Measurements from ENCODE around the gene ZSWIM5. TPM values are rescaled to one million over a fixed set of nuclear protein-coding genes. Genes with fewer than 3 reads are reported as not detected.

The ZSWIM5 gene
- total RNA-seq, 1 donor from 2014 or later = 0.84 TPM

GRCh38 chr1:45009296-45009865 is 197.0 kb downstream of the ZSWIM5 start:
- Histone ChIP-seq H3K27me3 (ENCODE audit: control insufficient read depth, insufficient read depth, low read length) (no peaks in the 10 kb centered on the region), H3K36me3 (ENCODE audit: control insufficient read depth, insufficient read depth, low read length) (no peaks in the 10 kb centered on the region), H3K4me3 (ENCODE audit: low read depth, low read length) (no peak overlapping the region)
- TF ChIP-seq CTCF (IDR thresholded peaks at IDR 0.05; ENCODE audit: insufficient read depth, low read length, poor library complexity, severe bottlenecking) = no peak
- DNase-seq (ENCODE audit: low read depth) = no peak

GRCh38 chr1:45008516-45008915 is 197.9 kb downstream of the ZSWIM5 start:
- no peak for DNase-seq (ENCODE audit: low read depth)
- Histone ChIP-seq H3K27me3 (ENCODE audit: control insufficient read depth, insufficient read depth, low read length) (no peaks in the 10 kb centered on the region), H3K36me3 (ENCODE audit: control insufficient read depth, insufficient read depth, low read length) (no peaks in the 10 kb centered on the region), H3K4me3 (ENCODE audit: low read depth, low read length) (no peak overlapping the region)
- TF ChIP-seq CTCF (IDR thresholded peaks at IDR 0.05; ENCODE audit: insufficient read depth, low read length, poor library complexity, severe bottlenecking) = no peak

- DNase-seq (ENCODE audit: low read depth) = no peak
- Histone ChIP-seq H3K27me3 (ENCODE audit: control insufficient read depth, insufficient read depth, low read length) (no peaks in the 10 kb centered on the region), H3K4me3 (ENCODE audit: low read depth, low read length) (no peak overlapping the region), H3K36me3 (ENCODE audit: control insufficient read depth, insufficient read depth, low read length) (no peaks in the 10 kb centered on the region)
- TF ChIP-seq CTCF (IDR thresholded peaks at IDR 0.05; ENCODE audit: insufficient read depth, low read length, poor library complexity, severe bottlenecking) = no peak
Observed at GRCh38 chr1:45008076-45008475, 198.3 kb downstream of the ZSWIM5 start.

- no peaks in the 10 kb centered on the region for H3K36me3 ChIP-seq (ENCODE audit: control insufficient read depth, insufficient read depth, low read length)
Observed at GRCh38 chr1:45007311-45007710, 199.1 kb downstream of the ZSWIM5 start.

GRCh38 chr1:45005761-45006160 is 200.6 kb downstream of the ZSWIM5 start:
- no peak for TF ChIP-seq CTCF (IDR thresholded peaks at IDR 0.05; ENCODE audit: insufficient read depth, low read length, poor library complexity, severe bottlenecking)
- no peak for DNase-seq (ENCODE audit: low read depth)
- H3K27me3 ChIP-seq (ENCODE audit: control insufficient read depth, insufficient read depth, low read length) = no peaks in the 10 kb centered on the region
- no peak overlapping the region for H3K4me3 ChIP-seq (ENCODE audit: low read depth, low read length)
- no peaks in the 10 kb centered on the region for H3K36me3 ChIP-seq (ENCODE audit: control insufficient read depth, insufficient read depth, low read length)

More at GRCh38 chr1:45007311-45007710, 199.1 kb downstream of the ZSWIM5 start:
- no peak for TF ChIP-seq CTCF (IDR thresholded peaks at IDR 0.05; ENCODE audit: insufficient read depth, low read length, poor library complexity, severe bottlenecking)
- no peak for DNase-seq (ENCODE audit: low read depth)
- H3K4me3 ChIP-seq (ENCODE audit: low read depth, low read length) = no peak overlapping the region
- no peaks in the 10 kb centered on the region for H3K27me3 ChIP-seq (ENCODE audit: control insufficient read depth, insufficient read depth, low read length)

DNA sequence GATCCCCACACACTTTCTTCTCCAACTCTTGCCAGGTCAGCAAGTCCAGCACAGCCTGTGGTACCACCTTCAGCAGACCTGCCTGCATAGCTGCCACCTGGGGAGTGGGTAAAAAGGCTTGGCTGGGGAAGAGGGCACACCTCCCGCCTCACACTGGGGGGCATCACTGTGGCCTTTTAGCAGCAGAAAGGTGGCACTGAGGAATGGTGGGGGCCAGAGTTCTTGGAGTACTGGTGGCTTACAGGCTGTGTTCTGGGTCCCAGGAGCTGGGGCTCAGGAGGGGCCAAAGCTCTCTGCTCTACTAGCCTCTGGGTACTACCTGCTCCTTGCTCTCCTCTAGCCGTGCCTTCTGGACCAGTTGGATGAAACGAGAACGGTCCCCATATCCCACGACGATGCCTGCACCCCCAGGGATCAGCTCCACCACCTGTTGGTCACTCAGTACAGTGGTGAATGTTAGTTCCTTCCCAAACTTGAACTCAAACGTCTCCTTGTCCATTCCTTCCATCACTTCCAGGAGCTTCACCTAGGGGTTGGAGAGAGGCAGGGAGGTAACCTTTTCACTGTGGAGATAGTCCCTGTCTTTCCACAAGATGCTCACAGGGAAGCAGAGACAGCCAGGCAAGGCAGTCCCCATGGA is 202.0 kb downstream of the ZSWIM5 start:
- H3K27me3 ChIP-seq (ENCODE audit: control insufficient read depth, insufficient read depth, low read length) = no peaks in the 10 kb centered on the region
- no peak for TF ChIP-seq CTCF (IDR thresholded peaks at IDR 0.05; ENCODE audit: insufficient read depth, low read length, poor library complexity, severe bottlenecking)
- no peak for DNase-seq (ENCODE audit: low read depth)
- H3K4me3 ChIP-seq (ENCODE audit: low read depth, low read length) = no peak overlapping the region
- no peaks in the 10 kb centered on the region for H3K36me3 ChIP-seq (ENCODE audit: control insufficient read depth, insufficient read depth, low read length)
